GM21447 (cell line): ENCODE data around the gene COL16A1.
A peak's percentile ranks its signal among the peaks of the same experiment; 100 is the strongest.

Experiments used
- ATAC-seq: cut with Tn5 transposase; IDR thresholded peaks from one replicate; pipeline ENCODE4 v1.9.1; 2021; ENCODE audit not compliant: unreplicated experiment

The COL16A1 gene

DNA sequence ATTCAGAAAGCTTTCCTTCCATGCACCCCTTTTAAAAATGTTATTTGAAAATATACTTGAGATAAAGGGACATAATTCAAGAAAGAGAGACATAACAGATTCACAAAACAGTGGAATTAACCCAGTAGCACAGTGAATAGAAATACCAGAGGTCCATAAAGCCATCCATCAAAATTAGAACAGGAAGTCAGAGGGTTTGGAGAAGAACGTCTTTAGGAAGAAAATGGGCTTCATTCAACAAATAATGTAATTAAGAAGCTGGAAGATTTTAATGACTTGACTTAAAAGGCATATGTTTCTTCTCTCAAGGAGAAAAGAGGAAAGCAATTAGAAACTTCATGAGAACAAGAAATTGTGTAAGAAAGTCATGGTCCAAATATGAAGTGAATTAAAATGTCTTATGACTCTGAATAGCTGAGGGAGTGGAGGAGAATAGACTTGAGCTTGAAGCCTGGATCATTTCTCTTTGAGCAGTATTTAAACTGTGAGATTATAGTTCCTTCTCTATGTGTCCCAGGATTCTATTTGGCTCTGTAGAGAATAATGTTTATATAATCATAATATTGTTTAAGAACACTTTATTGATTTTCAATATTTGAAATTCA, 94.2 kb downstream of the COL16A1 start:
- no peak for ATAC-seq

DNA sequence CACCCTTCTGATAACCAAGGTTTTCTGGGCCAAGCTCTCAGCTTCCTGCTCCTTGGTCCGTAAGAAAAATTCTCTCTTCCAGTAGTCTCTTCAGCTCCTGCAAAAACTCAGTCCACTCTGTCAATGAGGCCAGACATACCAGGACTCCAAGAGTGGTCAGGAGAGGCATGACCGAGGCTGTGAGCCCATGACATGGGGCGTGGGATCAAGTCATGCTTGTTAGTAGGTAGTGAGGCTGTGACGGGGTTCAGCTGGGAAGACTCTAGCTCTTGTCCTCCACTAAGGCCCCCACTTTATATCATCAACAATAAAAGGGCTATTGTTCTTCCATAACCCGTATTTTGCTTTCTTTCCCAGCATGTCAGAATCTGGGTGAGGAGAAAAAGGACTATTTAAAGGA, 96.5 kb downstream of the COL16A1 start:
- ATAC-seq, result no peak

DNA sequence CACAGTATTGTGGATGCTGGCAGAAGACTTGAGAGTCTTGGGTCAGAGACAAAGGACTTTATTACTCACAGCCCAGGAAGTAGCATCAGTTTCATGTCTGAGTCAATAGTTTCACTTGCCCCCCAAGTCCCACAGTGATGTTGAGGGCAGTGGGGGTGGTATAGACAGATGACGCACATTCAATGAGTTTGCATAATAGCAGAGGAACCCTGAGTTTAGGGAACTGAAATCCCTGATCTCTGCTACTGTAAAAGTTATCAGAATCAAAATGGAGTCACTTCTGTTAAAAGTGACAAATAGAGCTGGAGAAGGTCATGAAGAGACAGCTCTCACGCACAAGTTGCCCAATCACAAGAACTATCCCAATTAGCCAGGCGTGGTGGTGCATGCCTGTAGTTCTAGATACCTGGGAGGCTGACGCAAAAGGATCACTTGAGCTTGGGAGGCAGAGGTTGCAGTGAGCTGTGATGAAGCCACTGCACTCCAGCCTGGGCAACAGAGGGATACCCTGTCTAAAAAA, 97.8 kb downstream of the COL16A1 start:
- peak; percentile 89 for ATAC-seq
